HL-60 (cell line): ENCODE data around the gene SLCO4A1.

Experiments
- DNase-seq, 2 experiments: peaks; one replicate each; pipeline ENCODE4 v3.0.0-alpha.2; 2010 to 2020; ENCODE audit warnings: low read depth in 1 of 2, low spot score in 1 of 2
- H3K27ac ChIP-seq: fragments of 250-450 bp; sonication (Bioruptor Pico); replicated peaks from 2 replicates; pipeline ENCODE4 v1.5.1; 2020; ENCODE audit warnings: mild to moderate bottlenecking, moderate library complexity
- H3K27me3 ChIP-seq: fragments of 250-450 bp; sonication (Bioruptor Pico); 2 replicates; pipeline ENCODE4 v1.5.1; 2021; ENCODE audit warnings: mild to moderate bottlenecking, moderate library complexity; ENCODE audit not compliant: insufficient read depth, poor library complexity, severe bottlenecking
- H3K4me3 ChIP-seq: replicated peaks from 2 replicates; pipeline ENCODE4 v1.5.1; 2011; ENCODE audit warnings: mild to moderate bottlenecking, control low read depth, low read length; ENCODE audit not compliant: insufficient read depth
- CTCF ChIP-seq: IDR thresholded peaks from one replicate; pipeline ENCODE4 v1.5.1; 2011; ENCODE audit warnings: low read length, control low read depth, inconsistent platforms; ENCODE audit not compliant: insufficient read depth
- GABPA ChIP-seq: IDR thresholded peaks from 2 replicates; pipeline ENCODE4 v1.6.1; 2012; ENCODE audit warnings: low read depth
- POLR2AphosphoS5 ChIP-seq: IDR thresholded peaks from 2 replicates; pipeline ENCODE4 v1.6.1; 2012; ENCODE audit warnings: low read depth
- REST ChIP-seq: IDR thresholded peaks from 2 replicates; pipeline ENCODE4 v1.6.1; 2012; ENCODE audit warnings: low read depth; ENCODE audit not compliant: insufficient replicate concordance
- SPI1 ChIP-seq: IDR thresholded peaks from 2 replicates; pipeline ENCODE4 v1.6.1; 2012; ENCODE audit warnings: low read depth, mild to moderate bottlenecking, borderline replicate concordance

The SLCO4A1 gene

GRCh38 chr20:62611819-62612218 lies 30.5 kb upstream of the SLCO4A1 start:
- TF ChIP-seq POLR2AphosphoS5 (no peak), GABPA (no peak), REST (no peak), SPI1 (no peak), CTCF (no peak)
- no peak for DNase-seq
- Histone ChIP-seq H3K27me3 (no peaks in the 10 kb centered on the region), H3K4me3 (no peak overlapping the region), H3K27ac (no peak overlapping the region)

GRCh38 chr20:62614085-62614960 lies 28.0 kb upstream of the SLCO4A1 start:
- H3K27ac ChIP-seq, result no peak overlapping the region
- TF ChIP-seq SPI1 (no peak), POLR2AphosphoS5 (no peak), GABPA (no peak), REST (no peak), CTCF (no peak)
- DNase-seq, result no peak
- H3K27me3 ChIP-seq, result no peaks in the 10 kb centered on the region
- H3K4me3 ChIP-seq, result no peak overlapping the region

GRCh38 chr20:62614961-62615680 lies 27.2 kb upstream of the SLCO4A1 start:
- DNase-seq, result no peak
- no peaks in the 10 kb centered on the region for H3K27me3 ChIP-seq
- no peak for TF ChIP-seq REST
- TF ChIP-seq GABPA, result no peak
- TF ChIP-seq SPI1, result no peak
- TF ChIP-seq POLR2AphosphoS5, result no peak
- TF ChIP-seq CTCF, result no peak
- no peak overlapping the region for H3K4me3 ChIP-seq
- no peak overlapping the region for H3K27ac ChIP-seq
